Loucy (cell line): Measurements from ENCODE around the gene FRMD1.

ENCODE experiments used
- H2AFZ ChIP-seq: fragments of 200-600 bp; sonication (generic); 2 replicates; pipeline ENCODE4 v1.6.0; 2016; ENCODE audit warnings: antibody characterized with exemption, mild to moderate bottlenecking, low read length, moderate library complexity
- H3F3A ChIP-seq: fragments of 200-600 bp; 2 replicates; pipeline ENCODE4 v1.6.0; 2016; ENCODE audit warnings: antibody characterized with exemption, low read depth, mild to moderate bottlenecking
- H3K27me3 ChIP-seq: fragments of 200-600 bp; sonication (generic); 2 replicates; pipeline ENCODE4 v1.6.1; 2014; ENCODE audit warnings: low read length, mild to moderate bottlenecking; ENCODE audit not compliant: insufficient read depth, poor library complexity, severe bottlenecking
- H3K36me3 ChIP-seq: fragments of 200-600 bp; sonication (generic); 2 replicates; pipeline ENCODE4 v1.6.1; 2016; ENCODE audit warnings: low read length; ENCODE audit not compliant: insufficient read depth
- H3K4me1 ChIP-seq: fragments of 200-600 bp; sonication (generic); 2 replicates; pipeline ENCODE4 v1.5.1; 2014; ENCODE audit warnings: low read length, mild to moderate bottlenecking; ENCODE audit not compliant: insufficient read depth, poor library complexity, severe bottlenecking
- H3K4me2 ChIP-seq: fragments of 200-600 bp; sonication (generic); 2 replicates; pipeline ENCODE4 v1.6.0; 2014; ENCODE audit warnings: antibody characterized with exemption, low read length, low read depth, mild to moderate bottlenecking; ENCODE audit not compliant: poor library complexity, severe bottlenecking
- H3K4me3 ChIP-seq: fragments of 200-600 bp; sonication (generic); 2 replicates; pipeline ENCODE4 v1.5.1; 2014; ENCODE audit warnings: low read length, mild to moderate bottlenecking, mixed read lengths; ENCODE audit not compliant: poor library complexity, severe bottlenecking
- H3K79me2 ChIP-seq: fragments of 200-600 bp; sonication (generic); 2 replicates; pipeline ENCODE4 v1.6.1; 2014; ENCODE audit warnings: low read length; ENCODE audit not compliant: insufficient read depth
- H3K9ac ChIP-seq: fragments of 200-600 bp; sonication (generic); 2 replicates; pipeline ENCODE4 v1.6.0; 2014; ENCODE audit warnings: mild to moderate bottlenecking, low read depth, low read length, moderate library complexity; ENCODE audit not compliant: poor library complexity, severe bottlenecking
- H3K9me2 ChIP-seq: fragments of 200-600 bp; sonication (generic); replicated peaks from 2 replicates; pipeline ENCODE4 v1.6.1; 2016; ENCODE audit warnings: low read depth, low read length, mixed read lengths
- H3K9me3 ChIP-seq: fragments of 200-600 bp; sonication (generic); 2 replicates; pipeline ENCODE4 v1.6.1; 2014; ENCODE audit warnings: mild to moderate bottlenecking, antibody characterized with exemption, low read length, low read depth; ENCODE audit not compliant: insufficient read depth
- H4K20me1 ChIP-seq: fragments of 200-600 bp; sonication (generic); 2 replicates; pipeline ENCODE4 v1.6.0; 2014; ENCODE audit warnings: antibody characterized with exemption, low read length, mild to moderate bottlenecking; ENCODE audit not compliant: insufficient read depth, poor library complexity, severe bottlenecking
- CTCF ChIP-seq: fragments of 200-600 bp; sonication (generic); conservative IDR thresholded peaks from 2 replicates; pipeline ENCODE4 v1.5.1; 2014; ENCODE audit warnings: mild to moderate bottlenecking, antibody characterized with exemption, low read length
- EZH2phosphoT487 ChIP-seq: fragments of 200-600 bp; IDR thresholded peaks from 2 replicates; pipeline ENCODE4 v1.6.1; 2018; ENCODE audit warnings: antibody characterized with exemption, mild to moderate bottlenecking, moderate library complexity, borderline replicate concordance

FRMD1 gene

GRCh38 chr6:168047841-168048723 is 30.9 kb downstream of the FRMD1 start:
- no peaks in the 10 kb centered on the region for H3F3A ChIP-seq
- no peak overlapping the region for H3K9ac ChIP-seq
- H2AFZ ChIP-seq: no peak overlapping the region
- H3K9me2 ChIP-seq: no peaks in the 10 kb centered on the region
- H3K36me3 ChIP-seq: no peaks in the 10 kb centered on the region
- H3K79me2 ChIP-seq: no peaks in the 10 kb centered on the region
- no peak overlapping the region for H3K4me3 ChIP-seq
- no peak overlapping the region for H3K4me2 ChIP-seq
- TF ChIP-seq CTCF (no peak), EZH2phosphoT487 (no peak)
- no peaks in the 10 kb centered on the region for H4K20me1 ChIP-seq
- H3K9me3 ChIP-seq: peaks cover 6% of the 10 kb centered on the region; the same call in 1 of the 2 replicates
- H3K27me3 ChIP-seq: no peaks in the 10 kb centered on the region
- no peaks in the 10 kb centered on the region for H3K4me1 ChIP-seq

- Histone ChIP-seq H3F3A (no peaks in the 10 kb centered on the region), H3K36me3 (no peaks in the 10 kb centered on the region), H3K79me2 (no peaks in the 10 kb centered on the region), H2AFZ (no peak overlapping the region), H3K9me2 (no peaks in the 10 kb centered on the region), H3K27me3 (no peaks in the 10 kb centered on the region), H3K4me3 (no peak overlapping the region), H4K20me1 (no peaks in the 10 kb centered on the region), H3K4me2 (no peak overlapping the region), H3K4me1 (no peaks in the 10 kb centered on the region), H3K9ac (no peak overlapping the region), H3K9me3 (peaks cover 6% of the 10 kb centered on the region; the same call in 1 of the 2 replicates)
- TF ChIP-seq CTCF (no peak), EZH2phosphoT487 (no peak)
Measured at GRCh38 chr6:168046696-168047095, 32.3 kb downstream of the FRMD1 start.

- H3K79me2 ChIP-seq: no peaks in the 10 kb centered on the region
- no peaks in the 10 kb centered on the region for H3K36me3 ChIP-seq
- H3K4me3 ChIP-seq: no peak overlapping the region
- H3K27me3 ChIP-seq: no peaks in the 10 kb centered on the region
- no peak overlapping the region for H3K4me2 ChIP-seq
- no peaks in the 10 kb centered on the region for H3F3A ChIP-seq
- no peak for TF ChIP-seq EZH2phosphoT487
- no peak for TF ChIP-seq CTCF
- no peaks in the 10 kb centered on the region for H3K9me2 ChIP-seq
- no peaks in the 10 kb centered on the region for H3K4me1 ChIP-seq
- H2AFZ ChIP-seq: no peak overlapping the region
- H3K9ac ChIP-seq: no peak overlapping the region
- H3K9me3 ChIP-seq: peaks cover 8% of the 10 kb centered on the region; the same call in 1 of the 2 replicates
- no peaks in the 10 kb centered on the region for H4K20me1 ChIP-seq
Measured at GRCh38 chr6:168045706-168046620, 33.0 kb downstream of the FRMD1 start.
